ENCODE measurements around the gene BRIP1.

BRIP1 gene

GRCh38 chr17:61739002-61739401, 124.3 kb downstream of the BRIP1 start:
- Histone ChIP-seq H3K9ac (no peak overlapping the region), H3K9me3 (ENCODE audit: control insufficient read depth, low read length) (no peaks in the 10 kb centered on the region), H3K27ac (no peak overlapping the region), H3K36me3 (ENCODE audit: control insufficient read depth, insufficient read depth, low read length) (no peaks in the 10 kb centered on the region), H3K27me3 (ENCODE audit: control insufficient read depth, insufficient read depth, low read length) (no peaks in the 10 kb centered on the region), H3K4me1 (no peaks in the 10 kb centered on the region), H3K4me3 (ENCODE audit: low read depth, low read length) (no peak overlapping the region), H3K4me2 (ENCODE audit: low read length) (no peak overlapping the region), H2AFZ (no peak overlapping the region), H3K79me2 (no peaks in the 10 kb centered on the region)
- TF ChIP-seq CTCF (IDR thresholded peaks at IDR 0.05), result no peak

GRCh38 chr17:61738249-61738648, 125.1 kb downstream of the BRIP1 start:
- no peak overlapping the region for H3K27ac ChIP-seq
- no peak overlapping the region for H3K4me3 ChIP-seq (ENCODE audit: low read depth, low read length)
- no peaks in the 10 kb centered on the region for H3K27me3 ChIP-seq (ENCODE audit: control insufficient read depth, insufficient read depth, low read length)
- no peaks in the 10 kb centered on the region for H3K79me2 ChIP-seq
- H3K36me3 ChIP-seq (ENCODE audit: control insufficient read depth, insufficient read depth, low read length), result no peaks in the 10 kb centered on the region
- no peak overlapping the region for H2AFZ ChIP-seq
- H3K4me2 ChIP-seq (ENCODE audit: low read length), result no peak overlapping the region
- H3K4me1 ChIP-seq, result no peaks in the 10 kb centered on the region
- TF ChIP-seq CTCF (IDR thresholded peaks at IDR 0.05), result no peak
- no peaks in the 10 kb centered on the region for H3K9me3 ChIP-seq (ENCODE audit: control insufficient read depth, low read length)
- H3K9ac ChIP-seq, result no peak overlapping the region

GRCh38 chr17:61737820-61738219, 125.5 kb downstream of the BRIP1 start:
- no peak for TF ChIP-seq CTCF (IDR thresholded peaks at IDR 0.05)
- Histone ChIP-seq H3K4me3 (ENCODE audit: low read depth, low read length) (no peak overlapping the region), H3K27ac (no peak overlapping the region), H2AFZ (no peak overlapping the region), H3K4me1 (no peaks in the 10 kb centered on the region), H3K79me2 (no peaks in the 10 kb centered on the region), H3K9me3 (ENCODE audit: control insufficient read depth, low read length) (no peaks in the 10 kb centered on the region), H3K36me3 (ENCODE audit: control insufficient read depth, insufficient read depth, low read length) (no peaks in the 10 kb centered on the region), H3K9ac (no peak overlapping the region), H3K4me2 (ENCODE audit: low read length) (no peak overlapping the region), H3K27me3 (ENCODE audit: control insufficient read depth, insufficient read depth, low read length) (no peaks in the 10 kb centered on the region)

GRCh38 chr17:61736438-61736837, 126.9 kb downstream of the BRIP1 start:
- no peaks in the 10 kb centered on the region for H3K27me3 ChIP-seq (ENCODE audit: control insufficient read depth, insufficient read depth, low read length)
- no peak overlapping the region for H2AFZ ChIP-seq
- H3K4me2 ChIP-seq (ENCODE audit: low read length), result no peak overlapping the region
- no peaks in the 10 kb centered on the region for H3K79me2 ChIP-seq
- no peak overlapping the region for H3K4me3 ChIP-seq (ENCODE audit: low read depth, low read length)
- TF ChIP-seq CTCF (IDR thresholded peaks at IDR 0.05), result no peak
- no peak overlapping the region for H3K27ac ChIP-seq
- H3K36me3 ChIP-seq (ENCODE audit: control insufficient read depth, insufficient read depth, low read length), result no peaks in the 10 kb centered on the region
- H3K4me1 ChIP-seq, result no peaks in the 10 kb centered on the region
- H3K9me3 ChIP-seq (ENCODE audit: control insufficient read depth, low read length), result no peaks in the 10 kb centered on the region
- no peak overlapping the region for H3K9ac ChIP-seq

GRCh38 chr17:61735807-61736206, 127.5 kb downstream of the BRIP1 start:
- Histone ChIP-seq H2AFZ (no peak overlapping the region), H3K4me2 (ENCODE audit: low read length) (no peak overlapping the region), H3K27me3 (ENCODE audit: control insufficient read depth, insufficient read depth, low read length) (no peaks in the 10 kb centered on the region), H3K9ac (no peak overlapping the region), H3K4me1 (no peaks in the 10 kb centered on the region), H3K36me3 (ENCODE audit: control insufficient read depth, insufficient read depth, low read length) (no peaks in the 10 kb centered on the region), H3K4me3 (ENCODE audit: low read depth, low read length) (no peak overlapping the region), H3K9me3 (ENCODE audit: control insufficient read depth, low read length) (no peaks in the 10 kb centered on the region), H3K79me2 (no peaks in the 10 kb centered on the region), H3K27ac (no peak overlapping the region)
- no peak for TF ChIP-seq CTCF (IDR thresholded peaks at IDR 0.05)
